GM10248 (cell line): ENCODE measurements around the gene ITPRID1.

Source experiments
- CTCF ChIA-PET: fragments of 300-600 bp; sonication (Branson Sonifier 250); formaldehyde crosslinking; extraction: SDS; loops from one replicate; lab custom pipeline; 2021; ENCODE audit warnings: antibody characterized with exemption; lab: Yijun Ruan, JAX
- POLR2A ChIA-PET: fragments of 350-650 bp; sonication (Branson Sonifier 250); formaldehyde crosslinking; extraction: SDS; loops from one replicate; lab custom pipeline; 2020; ENCODE audit warnings: antibody characterized with exemption; lab: Yijun Ruan, JAX
- DNase-seq: peaks from one replicate; pipeline ENCODE4 v3.0.0; 2012; ENCODE audit errors: extremely low spot score
- CTCF ChIP-seq: IDR thresholded peaks from 2 replicates; pipeline ENCODE4 v1.5.1; 2012; ENCODE audit warnings: mild to moderate bottlenecking, low read depth; ENCODE audit errors: extremely low read depth, missing control alignments, control extremely low read depth

Gene ITPRID1

GRCh38 chr7:31583942-31584341 lies 70.1 kb downstream of the ITPRID1 start:
- no peak for TF ChIP-seq CTCF
- DNase-seq, result no peak
- CTCF ChIA-PET, result interaction anchor here (1.0 kb wide), 1 partner anchor 20 kb away, joined by 3 read pairs; no protein-coding TSS in a partner anchor

DNA sequence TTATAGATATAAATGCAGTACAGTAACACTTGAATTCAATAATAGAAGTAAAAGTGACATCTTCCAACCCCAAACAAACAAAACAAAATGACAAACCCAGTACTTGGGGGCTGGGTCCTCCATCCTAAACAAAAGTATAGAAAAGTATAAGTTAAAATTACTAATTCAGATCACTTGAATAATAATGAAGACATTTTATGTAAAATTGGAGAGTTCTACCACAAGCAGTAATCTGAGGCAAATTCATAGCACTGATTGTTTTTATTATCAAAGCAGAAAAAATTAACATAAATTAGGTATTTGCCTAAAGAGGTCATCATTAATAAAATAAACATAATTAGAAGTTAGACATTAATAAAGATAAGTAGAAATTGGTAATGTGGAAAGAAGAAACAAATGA lies 81.5 kb downstream of the ITPRID1 start:
- CTCF ChIA-PET, result no interaction called here
- POLR2A ChIA-PET, result no interaction called here
- DNase-seq, result no peak
- no peak for TF ChIP-seq CTCF

More at GRCh38 chr7:31583942-31584341, 70.1 kb downstream of the ITPRID1 start:
- POLR2A ChIA-PET, result no interaction called here

DNA sequence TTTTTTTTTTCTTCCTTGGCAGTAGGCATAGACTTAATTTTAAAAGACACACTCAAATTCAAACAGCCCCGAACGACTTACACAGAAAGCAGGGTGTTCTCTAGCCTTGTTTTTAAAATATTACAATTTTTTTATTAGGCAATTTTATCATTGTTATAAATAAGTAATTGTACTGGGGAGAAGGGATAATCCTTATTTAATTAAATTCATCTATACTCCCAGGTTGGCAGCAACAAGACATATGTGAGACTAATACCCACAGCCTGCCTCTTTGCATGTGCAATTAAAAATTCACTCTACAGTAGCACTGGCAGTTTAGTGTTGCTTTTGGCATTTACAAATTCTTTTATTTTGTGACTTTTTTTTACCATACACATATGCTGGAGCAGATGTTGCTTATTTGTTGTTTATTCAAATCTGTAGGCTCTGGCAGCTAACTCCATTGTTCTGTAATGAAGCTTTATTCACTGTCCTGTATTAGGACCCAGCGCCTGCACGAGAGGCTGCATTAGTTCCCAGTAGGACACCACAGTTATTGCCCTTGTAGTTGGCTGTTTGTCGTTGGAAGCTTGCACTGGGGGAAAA lies 88.2 kb downstream of the ITPRID1 start:
- TF ChIP-seq CTCF, result no peak
- ChIA-PET CTCF (no interaction called here), POLR2A (no interaction called here)
- no peak for DNase-seq

- POLR2A ChIA-PET, result no interaction called here
Measured at GRCh38 chr7:31603046-31603445, 89.2 kb downstream of the ITPRID1 start.

DNA sequence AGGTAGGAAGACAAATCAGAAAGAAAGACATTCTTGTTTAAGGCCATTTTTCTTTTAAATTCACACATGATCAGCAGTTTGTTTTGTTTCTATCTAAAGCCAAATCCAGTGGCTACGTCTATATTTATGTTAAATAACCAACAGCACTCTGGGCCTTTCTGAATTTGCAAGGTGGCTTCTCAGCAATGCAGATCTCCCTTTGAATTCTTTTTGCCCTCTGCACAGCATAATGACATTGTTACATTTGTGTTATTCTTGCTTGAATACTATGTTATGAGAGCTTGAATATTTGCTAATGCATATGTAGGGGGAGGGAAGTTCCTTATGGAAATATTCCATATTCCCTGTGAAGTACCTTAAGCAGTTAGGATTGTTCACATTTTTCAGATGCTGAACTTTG lies 99.7 kb downstream of the ITPRID1 start:
- no peak for TF ChIP-seq CTCF
- CTCF ChIA-PET, result no interaction called here
- POLR2A ChIA-PET, result no interaction called here
- DNase-seq, result no peak

More at GRCh38 chr7:31603046-31603445, 89.2 kb downstream of the ITPRID1 start:
- no peak for DNase-seq
- CTCF ChIA-PET, result interaction anchor here (1.2 kb wide), 1 partner anchor 19 kb away, joined by 3 read pairs; no protein-coding TSS in a partner anchor
- no peak for TF ChIP-seq CTCF

DNA sequence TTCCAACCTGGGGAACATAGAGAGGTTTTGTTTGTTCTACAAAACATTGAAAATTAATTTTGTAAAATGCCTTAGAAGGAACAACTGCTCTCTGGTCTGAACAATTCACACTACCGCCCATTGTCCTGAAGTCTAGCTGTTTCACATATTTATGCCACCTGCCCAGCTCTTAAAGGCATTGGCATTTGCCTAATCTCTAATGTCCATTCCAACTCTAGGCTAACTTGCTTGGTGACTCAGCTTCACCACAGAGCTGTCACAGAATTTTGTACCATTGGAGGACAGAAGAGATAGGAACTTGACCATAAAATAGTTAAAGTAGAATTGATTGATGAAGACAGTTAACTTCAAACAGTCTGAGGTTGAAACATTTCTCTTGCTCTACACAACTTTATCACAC lies 119.6 kb downstream of the ITPRID1 start:
- TF ChIP-seq CTCF, result no peak
- POLR2A ChIA-PET, result no interaction called here
- no peak for DNase-seq
- CTCF ChIA-PET, result interaction anchor here (0.7 to 4.0 kb wide), 9 partner anchors 9 to 501 kb away, joined by 3 to 23 read pairs (median 3); no protein-coding TSS in a partner anchor
